ENCODE data around the gene ANKRD53.

The ANKRD53 gene

DNA sequence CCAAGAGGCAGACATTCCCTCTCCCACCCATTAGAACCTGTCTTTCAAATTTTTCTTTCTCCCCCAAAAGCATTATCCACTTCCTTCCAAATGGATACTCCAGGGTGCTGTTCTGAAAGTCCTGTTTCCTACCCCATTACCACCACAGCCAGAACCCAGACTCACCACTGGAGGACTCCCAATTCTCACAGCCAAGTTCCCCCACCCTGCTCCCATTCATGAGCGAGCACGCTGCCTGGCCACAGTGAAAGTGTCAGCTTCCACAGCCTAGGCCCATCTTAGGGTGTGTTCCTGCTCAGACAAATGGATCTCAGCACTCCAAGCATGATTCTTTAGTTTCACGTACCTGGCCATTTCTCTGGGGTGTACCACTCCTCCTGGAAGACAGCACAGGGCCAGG is 3.8 kb upstream of the ANKRD53 start:
- no peak for TF ChIP-seq CTCF (IDR thresholded peaks at IDR 0.05; ENCODE audit: insufficient read depth, missing control alignments)
- DNase-seq (ENCODE audit: insufficient read length, low spot score): no peak
- FAIRE-seq: no peak

- no peak for DNase-seq (ENCODE audit: insufficient read length, low spot score)
- FAIRE-seq: no peak
- no peak for TF ChIP-seq CTCF (IDR thresholded peaks at IDR 0.05; ENCODE audit: insufficient read depth, missing control alignments)
Measured at GRCh38 chr2:70975237-70975636, 3.2 kb upstream of the ANKRD53 start.

DNA sequence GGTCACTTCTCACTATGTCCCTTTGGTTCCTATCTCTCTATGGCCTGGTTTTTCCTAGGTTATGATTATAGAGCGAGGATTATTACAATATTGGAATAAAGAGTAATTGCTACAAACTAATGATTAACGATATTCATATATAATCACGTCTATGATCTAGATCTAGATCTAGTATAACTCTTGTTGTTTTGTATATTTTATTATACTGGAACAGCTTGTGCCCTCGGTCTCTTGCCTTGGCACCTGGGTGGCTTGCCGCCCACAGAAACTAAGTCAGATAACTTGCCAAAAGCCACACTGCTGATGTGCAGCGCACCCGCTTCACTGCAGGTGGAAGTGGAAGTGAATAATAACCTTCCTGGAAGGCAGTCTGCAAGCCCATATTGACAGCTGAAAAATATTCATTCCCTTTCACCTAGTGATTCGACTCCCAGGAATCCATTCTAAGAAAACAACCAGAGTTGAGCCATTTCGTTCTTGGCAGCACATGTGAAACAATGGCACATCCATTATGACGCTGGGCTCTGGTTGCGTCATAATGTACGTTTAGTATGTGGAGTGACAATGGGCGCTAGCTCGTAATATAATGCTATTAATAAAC is 725 bp upstream of the ANKRD53 start:
- DNase-seq (ENCODE audit: insufficient read length, low spot score) (no peak), FAIRE-seq (no peak)
- TF ChIP-seq CTCF (IDR thresholded peaks at IDR 0.05; ENCODE audit: insufficient read depth, missing control alignments): no peak

DNA sequence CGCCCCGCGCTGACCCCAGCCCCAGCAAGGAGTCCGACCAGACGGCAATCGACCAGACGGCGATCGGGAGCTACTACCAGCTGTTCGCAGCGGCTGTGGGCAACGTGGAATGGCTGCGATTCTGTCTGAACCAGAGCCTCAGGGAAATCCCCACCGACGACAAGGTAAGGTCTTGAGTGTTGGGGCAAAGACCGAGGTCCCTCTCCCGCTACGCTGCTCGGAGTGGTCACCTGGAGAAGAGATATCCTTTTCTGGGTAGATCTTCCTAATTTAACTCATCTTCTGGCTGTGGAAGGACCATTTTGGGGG is 704 bp downstream of the ANKRD53 start:
- DNase-seq (ENCODE audit: insufficient read length, low spot score) (no peak), FAIRE-seq (no peak)
- no peak for TF ChIP-seq CTCF (IDR thresholded peaks at IDR 0.05; ENCODE audit: insufficient read depth, missing control alignments)

- TF ChIP-seq CTCF (IDR thresholded peaks at IDR 0.05; ENCODE audit: insufficient read depth, missing control alignments): no peak
- no peak for DNase-seq (ENCODE audit: insufficient read length, low spot score)
- no peak for FAIRE-seq
Measured at GRCh38 chr2:70979626-70980025, 1.2 kb downstream of the ANKRD53 start.

DNA sequence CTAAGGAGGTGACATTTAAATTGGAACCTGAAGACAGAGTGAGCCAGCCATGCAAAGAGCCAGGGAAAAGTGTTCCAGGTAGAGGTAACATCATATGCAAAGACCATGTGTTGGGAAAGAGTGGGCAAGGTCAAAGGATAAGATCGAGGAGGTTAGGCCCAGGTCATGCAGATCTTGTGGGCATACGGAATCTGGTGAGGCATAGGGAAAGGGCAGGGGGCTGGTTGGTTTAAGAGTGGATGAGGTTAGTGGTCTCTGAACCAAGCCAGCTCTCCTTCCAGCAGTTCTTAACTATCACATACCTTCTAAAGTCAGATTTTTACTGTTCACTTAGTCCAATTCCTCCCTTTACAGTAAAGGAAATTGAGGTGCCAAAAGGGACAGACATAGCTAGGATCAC is 3.0 kb downstream of the ANKRD53 start:
- DNase-seq (ENCODE audit: insufficient read length, low spot score) (no peak), FAIRE-seq (no peak)
- no peak for TF ChIP-seq CTCF (IDR thresholded peaks at IDR 0.05; ENCODE audit: insufficient read depth, missing control alignments)

GRCh38 chr2:70981866-70982810 is 3.7 kb downstream of the ANKRD53 start:
- DNase-seq (ENCODE audit: insufficient read length, low spot score) (no peak), FAIRE-seq (no peak)
- TF ChIP-seq CTCF (IDR thresholded peaks at IDR 0.05; ENCODE audit: insufficient read depth, missing control alignments): no peak
